HepG2 (cell line): Measurements from ENCODE around the gene ZNF669. TPM values are rescaled to one million over a fixed set of nuclear protein-coding genes. Genes with fewer than 3 reads are reported as not detected.

ENCODE experiments used
- DNMT1 ChIP-seq: sonication (generic); formaldehyde crosslinking; IDR thresholded peaks from 2 replicates; pipeline ENCODE4 v1.5.1; 2020; ENCODE audit warnings: mild to moderate bottlenecking, missing genetic modification reagents
- HOXA7 ChIP-seq: sonication (generic); formaldehyde crosslinking; IDR thresholded peaks from 2 replicates; pipeline ENCODE4 v1.8.1; 2022; ENCODE audit warnings: mild to moderate bottlenecking, missing genetic modification reagents, moderate library complexity
- KDM1A ChIP-seq: IDR thresholded peaks from 2 replicates; pipeline ENCODE4 v1.6.1; 2016; ENCODE audit warnings: missing compliant biosample characterization
- POLR2AphosphoS2 ChIP-seq: IDR thresholded peaks from 2 replicates; pipeline ENCODE4 v1.6.1; 2011; ENCODE audit warnings: low read depth, low read length, improper control_type of control experiment
- PRMT3 ChIP-seq: sonication (generic); formaldehyde crosslinking; IDR thresholded peaks from 2 replicates; pipeline ENCODE4 v1.8.1; 2022; ENCODE audit warnings: low read depth, mild to moderate bottlenecking, moderate library complexity, missing genetic modification reagents, borderline replicate concordance
- WIZ ChIP-seq: sonication (generic); formaldehyde crosslinking; IDR thresholded peaks from 2 replicates; pipeline ENCODE4 v1.5.1; 2020; ENCODE audit warnings: mild to moderate bottlenecking, missing genetic modification reagents
- ZBED4 ChIP-seq: sonication (generic); formaldehyde crosslinking; IDR thresholded peaks from 2 replicates; pipeline ENCODE4 v1.4.0; 2020; ENCODE audit warnings: missing genetic modification reagents, borderline replicate concordance
- ZBTB49 ChIP-seq: sonication (generic); formaldehyde crosslinking; IDR thresholded peaks from 2 replicates; pipeline ENCODE4 v1.4.0; 2020; ENCODE audit warnings: missing genetic modification reagents, borderline replicate concordance
- ZHX1 ChIP-seq: sonication (generic); formaldehyde crosslinking; IDR thresholded peaks from 2 replicates; pipeline ENCODE4 v1.8.1; 2022; ENCODE audit warnings: low read depth, mild to moderate bottlenecking, missing genetic modification reagents
- ZKSCAN1 ChIP-seq: fragments of 150-350 bp; IDR thresholded peaks from 2 replicates; pipeline ENCODE4 v1.6.1; 2014; ENCODE audit warnings: low read length
- ZNF282 ChIP-seq: fragments of 450-650 bp; IDR thresholded peaks from 2 replicates; pipeline ENCODE4 v1.6.1; 2018; ENCODE audit not compliant: partially characterized antibody
- ZNF30 ChIP-seq: sonication (generic); formaldehyde crosslinking; IDR thresholded peaks from 2 replicates; pipeline ENCODE4 v1.5.0; 2020; ENCODE audit warnings: mild to moderate bottlenecking, missing genetic modification reagents
- ZNF350 ChIP-seq: sonication (generic); formaldehyde crosslinking; IDR thresholded peaks from 2 replicates; pipeline ENCODE4 v1.4.0; 2020; ENCODE audit warnings: mild to moderate bottlenecking, low read depth, missing genetic modification reagents, borderline replicate concordance
- ZNF503 ChIP-seq: sonication (generic); formaldehyde crosslinking; IDR thresholded peaks from 2 replicates; pipeline ENCODE4 v1.4.0; 2020; ENCODE audit warnings: missing genetic modification reagents
- polyA plus RNA-seq, 8 experiments: library from polyadenylated mRNA; depleted of rRNA in 3 of 8; stranded (reverse) in 7 of 8; unstranded in 1 of 8; fragments of >200 nt; fragmentation: Illumina TruSeq in 4 of 8; extraction: Trizol in 4 of 8; gene quantifications; 2 replicates each; pipeline versions ENCODE4 v1.2.1 to v1.2.3, GENCODE V29; 2011 to 2016; ENCODE audit warnings: low read depth in 4 of 8, missing spikeins in 1 of 8, mixed read lengths in 1 of 8; ENCODE audit not compliant: insufficient read depth in 1 of 8
- total RNA-seq, 5 experiments: library from RNA; depleted of rRNA; stranded (reverse); fragments of >200 nt; fragmentation: Illumina TruSeq; extraction: Trizol; gene quantifications; 2 replicates each; pipeline ENCODE4 v1.2.3, GENCODE V29; 2016; ENCODE audit warnings: low read depth in 1 of 5
- TF ChIP-seq, protein P1 (sequence below): sonication (generic); formaldehyde crosslinking; IDR thresholded peaks from 2 replicates; pipeline ENCODE4 v1.5.0; 2020; ENCODE audit warnings: missing genetic modification reagents

Gene ZNF669
- total and polyA plus RNA-seq, 2 of the 13 experiments (the other 11 are each of a cell fraction or from before 2014, with no cell fraction given), result 3.1 to 14.6 TPM

DNA sequence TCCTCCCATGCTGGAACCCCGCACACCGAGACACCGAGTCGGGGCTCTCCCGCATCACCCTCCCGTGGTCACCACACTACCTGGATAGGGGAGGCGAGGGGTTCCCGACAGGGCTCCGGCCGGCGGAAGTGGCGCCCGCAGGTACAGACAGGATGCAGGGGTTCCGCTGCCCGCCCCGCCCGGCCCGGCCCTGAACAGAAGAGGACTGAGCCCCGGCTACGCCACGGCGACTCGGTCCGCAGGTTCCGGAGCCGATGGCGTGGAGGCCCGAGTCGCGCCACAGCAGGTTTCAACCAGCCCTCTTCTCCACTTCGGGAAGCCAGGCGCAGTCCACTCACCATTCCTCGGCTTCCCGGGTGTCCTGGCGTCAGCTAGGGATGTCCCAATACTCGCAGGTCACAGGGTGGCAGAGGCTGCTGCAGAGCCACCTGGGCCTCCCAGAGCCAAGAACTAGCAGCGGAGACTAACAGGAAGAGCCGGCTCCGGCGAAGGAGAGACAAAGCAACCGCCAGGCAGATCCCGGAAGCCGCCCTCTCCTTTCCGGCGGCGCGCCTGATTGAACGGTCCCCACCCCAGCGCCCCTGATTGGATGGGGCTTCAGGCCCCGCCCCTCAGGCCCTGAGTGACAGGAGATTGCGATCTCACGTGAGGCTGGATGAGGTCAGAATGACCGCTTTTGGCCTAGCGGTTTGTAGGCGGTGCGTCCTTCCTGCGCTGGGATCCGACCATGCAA lies at the start of gene ZNF669 (continued):
- no peak for TF ChIP-seq ZBTB49 (CRISPR knock-in tag)
- TF ChIP-seq ZBED4, result no peak
- no peak for TF ChIP-seq ZHX1 (CRISPR knock-in tag)
- no peak for TF ChIP-seq KDM1A
- TF ChIP-seq WIZ (CRISPR knock-in tag), result no peak
- no peak for TF ChIP-seq ZNF30 (CRISPR knock-in tag)
- no peak for TF ChIP-seq POLR2AphosphoS2
- TF ChIP-seq ZKSCAN1, result no peak
- peak; percentile 69; the same call in 1 of the 2 replicates for TF ChIP-seq ZNF503 (CRISPR knock-in tag)
- TF ChIP-seq ZNF350 (CRISPR knock-in tag), result peak; percentile 87; the same call in 1 of the 2 replicates
- no peak for TF ChIP-seq HOXA7 (CRISPR knock-in tag)
- no peak for TF ChIP-seq ZNF282
- TF ChIP-seq PRMT3 (CRISPR knock-in tag), result no peak
- TF ChIP-seq, protein P1, sequence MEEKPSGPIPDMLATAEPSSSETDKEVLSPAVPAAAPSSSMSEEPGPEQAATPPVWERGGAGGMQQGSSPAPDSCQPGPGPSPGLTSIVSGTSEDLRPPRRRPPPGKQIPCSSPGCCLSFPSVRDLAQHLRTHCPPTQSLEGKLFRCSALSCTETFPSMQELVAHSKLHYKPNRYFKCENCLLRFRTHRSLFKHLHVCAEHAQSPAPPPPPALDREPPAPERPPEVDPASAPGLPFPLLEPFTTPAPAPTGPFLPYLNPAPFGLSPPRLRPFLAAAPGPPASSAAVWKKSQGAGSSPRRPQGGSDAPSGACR (CRISPR knock-in tag), result 0 out of 2 replicates have a peak, but pooled peaks have one; percentile 38
- 0 out of 2 replicates have a peak, but pooled peaks have one; percentile 57 for TF ChIP-seq DNMT1 (CRISPR knock-in tag)
